ENCODE measurements around the gene STPG1. TPM values are rescaled to one million over a fixed set of nuclear protein-coding genes. Genes with fewer than 3 reads are reported as not detected.
"Not testable (repeated sequence)": the region's sequence is repeated elsewhere in the genome, so short reads cannot be mapped to it uniquely, and the experiment has no call there.

The STPG1 gene, protein sequence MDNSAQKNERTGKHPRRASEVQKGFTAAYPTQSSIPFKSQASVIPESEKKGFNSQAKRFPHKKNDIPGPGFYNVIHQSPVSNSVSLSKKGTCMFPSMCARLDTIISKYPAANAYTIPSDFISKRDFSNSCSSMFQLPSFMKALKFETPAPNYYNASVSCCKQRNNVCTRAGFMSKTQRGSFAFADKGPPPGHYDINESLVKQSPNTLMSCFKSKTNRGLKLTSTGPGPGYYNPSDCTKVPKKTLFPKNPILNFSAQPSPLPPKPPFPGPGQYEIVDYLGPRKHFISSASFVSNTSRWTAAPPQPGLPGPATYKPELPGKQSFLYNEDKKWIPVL
- total RNA-seq, result 1 to 10 TPM; 3.6 to 6.9 (median 4.6) TPM

DNA sequence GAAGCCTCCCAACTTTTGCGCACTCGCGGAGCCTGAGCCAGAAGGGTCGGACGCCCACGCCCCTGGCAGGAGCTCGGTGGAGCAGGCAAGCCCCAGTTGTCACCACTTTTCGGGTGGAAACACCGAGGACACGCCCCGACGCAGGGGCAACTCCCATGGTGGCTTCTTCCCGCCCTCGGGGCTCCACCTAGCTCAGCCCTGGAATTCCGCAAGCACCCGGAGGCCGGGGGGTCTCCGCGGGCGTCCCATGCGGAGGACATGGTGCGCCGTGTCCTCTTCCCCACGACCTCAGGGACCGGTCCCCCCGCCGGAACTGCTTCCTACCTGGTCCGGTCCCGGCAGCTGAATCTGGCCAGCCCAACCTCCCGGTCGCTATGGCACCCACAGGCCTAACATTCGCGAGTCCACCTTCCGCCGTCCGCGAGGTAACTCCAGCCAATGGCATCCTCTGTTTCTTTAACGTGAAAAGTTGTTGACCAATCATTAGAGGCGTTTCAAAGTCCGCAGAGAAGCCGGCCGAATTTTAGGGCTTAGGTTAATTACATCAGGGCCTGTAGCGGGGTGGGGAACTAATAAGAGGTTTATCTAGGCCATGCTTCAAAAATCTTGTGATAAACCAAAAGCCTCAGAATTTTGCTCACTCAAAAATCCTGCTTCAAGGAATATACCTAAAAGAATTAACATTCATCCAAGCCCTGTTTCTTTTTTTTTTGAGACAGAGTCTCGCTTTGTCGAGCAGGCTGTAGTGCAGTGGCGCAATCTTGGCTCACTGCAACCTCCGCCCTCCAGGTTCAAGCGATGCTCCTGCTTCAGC is at the start of gene STPG1:
Gene STPG1, minus strand, starts transcription at position 433 of the 814 bp plus-strand sequence. CDS start 12,394 bp downstream, outside the sequence.
- intact Hi-C loops (cut with DNase I; ENCODE audit: low total_unique reads), result no loop called here
- Histone ChIP-seq H3K36me3 (no peaks in the 10 kb centered on the region), H3K4me1 (peaks cover 6 to 8% of the 10 kb centered on the region in 2 donors), H3K27ac (peak within 1 kb of the TSS; percentile 85 to 90), H3K9me3 (no peaks in the 10 kb centered on the region), H3K4me3 (peak within 1 kb of the TSS; percentile 63 to 75 (median 74)), H3K27me3 (no peaks in the 10 kb centered on the region)
- peak; percentile 89 to 90 for DNase-seq (ENCODE audit: low spot score in 2 of 2)
- TF ChIP-seq, protein P1, sequence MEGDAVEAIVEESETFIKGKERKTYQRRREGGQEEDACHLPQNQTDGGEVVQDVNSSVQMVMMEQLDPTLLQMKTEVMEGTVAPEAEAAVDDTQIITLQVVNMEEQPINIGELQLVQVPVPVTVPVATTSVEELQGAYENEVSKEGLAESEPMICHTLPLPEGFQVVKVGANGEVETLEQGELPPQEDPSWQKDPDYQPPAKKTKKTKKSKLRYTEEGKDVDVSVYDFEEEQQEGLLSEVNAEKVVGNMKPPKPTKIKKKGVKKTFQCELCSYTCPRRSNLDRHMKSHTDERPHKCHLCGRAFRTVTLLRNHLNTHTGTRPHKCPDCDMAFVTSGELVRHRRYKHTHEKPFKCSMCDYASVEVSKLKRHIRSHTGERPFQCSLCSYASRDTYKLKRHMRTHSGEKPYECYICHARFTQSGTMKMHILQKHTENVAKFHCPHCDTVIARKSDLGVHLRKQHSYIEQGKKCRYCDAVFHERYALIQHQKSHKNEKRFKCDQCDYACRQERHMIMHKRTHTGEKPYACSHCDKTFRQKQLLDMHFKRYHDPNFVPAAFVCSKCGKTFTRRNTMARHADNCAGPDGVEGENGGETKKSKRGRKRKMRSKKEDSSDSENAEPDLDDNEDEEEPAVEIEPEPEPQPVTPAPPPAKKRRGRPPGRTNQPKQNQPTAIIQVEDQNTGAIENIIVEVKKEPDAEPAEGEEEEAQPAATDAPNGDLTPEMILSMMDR (IDR thresholded peaks at IDR 0.05), result no peak
- TF ChIP-seq POLR2A (IDR thresholded peaks at IDR 0.05) (peak; percentile 32), POLR2AphosphoS5 (IDR thresholded peaks at IDR 0.05) (peak; percentile 51 to 82 (median 51))

DNA sequence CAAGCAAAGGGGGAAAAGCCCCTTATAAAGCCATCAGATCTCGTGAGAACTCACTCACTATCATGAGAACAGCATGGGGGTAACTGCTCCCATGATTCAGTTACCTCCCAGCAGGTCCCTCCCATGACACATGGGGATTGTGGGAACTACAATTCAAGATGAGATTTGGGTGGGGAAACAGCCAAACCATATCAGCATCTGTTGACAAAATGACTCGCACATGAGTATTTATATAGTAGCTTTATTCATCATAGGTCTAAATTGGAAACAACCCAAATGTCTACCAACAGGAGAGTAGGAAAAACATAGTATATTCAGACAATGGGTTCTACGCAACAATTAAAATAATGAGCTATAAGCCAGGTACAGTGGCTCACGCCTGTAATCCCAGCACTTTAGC is 48.5 kb upstream of the STPG1 start:
- H3K27me3 ChIP-seq; H3K36me3 ChIP-seq; intact Hi-C loops (cut with DNase I; ENCODE audit: low total_unique reads); DNase-seq (ENCODE audit: low spot score in 2 of 2); H3K27ac ChIP-seq; H3K9me3 ChIP-seq; H3K4me1 ChIP-seq; H3K4me3 ChIP-seq: not testable (repeated sequence)

DNA sequence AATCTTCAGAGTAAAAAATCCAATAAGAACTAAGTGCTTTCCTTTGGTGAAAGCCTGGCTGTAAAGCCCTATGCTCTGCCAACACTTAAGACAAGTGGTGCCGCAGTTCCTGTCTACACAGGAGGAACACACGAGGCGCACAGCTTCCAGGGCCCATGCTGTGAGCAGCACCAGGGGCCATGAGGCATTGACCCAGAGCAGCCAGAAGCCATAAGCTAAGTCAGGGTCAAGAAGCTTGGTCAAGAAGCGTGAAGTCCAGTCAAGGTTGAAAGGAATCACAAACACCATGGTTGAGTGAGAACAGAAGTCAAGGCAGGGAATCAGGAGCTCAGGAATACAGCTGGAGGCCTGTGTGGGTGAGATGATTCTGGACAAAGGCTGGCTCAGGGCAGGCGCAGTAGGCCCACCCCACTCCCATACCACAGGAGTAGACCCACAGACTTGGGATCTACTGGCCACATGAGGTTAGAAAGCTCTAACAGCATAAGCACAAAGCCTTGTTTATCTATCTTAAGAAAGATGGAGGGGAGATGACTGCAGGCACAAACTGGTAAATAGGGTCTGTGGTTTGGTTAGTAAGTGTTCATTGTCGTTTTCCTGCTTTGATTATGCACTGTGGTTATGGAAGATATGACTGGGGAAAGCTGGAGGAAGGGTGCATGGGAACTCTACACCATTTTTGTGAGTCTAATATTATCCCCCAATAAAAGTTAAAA is 46.1 kb upstream of the STPG1 start:
- Histone ChIP-seq H3K4me3 (no peak overlapping the region), H3K27ac (no peak overlapping the region), H3K4me1 (no peaks in the 10 kb centered on the region), H3K36me3 (no peaks in the 10 kb centered on the region), H3K27me3 (no peaks in the 10 kb centered on the region), H3K9me3 (no peaks in the 10 kb centered on the region)
- DNase-seq (ENCODE audit: low spot score in 2 of 2), result no peak
- intact Hi-C loops (cut with DNase I; ENCODE audit: low total_unique reads), result no loop called here
- TF ChIP-seq POLR2AphosphoS5 (IDR thresholded peaks at IDR 0.05) (no peak), POLR2A (IDR thresholded peaks at IDR 0.05) (no peak)
- TF ChIP-seq, protein P1 (IDR thresholded peaks at IDR 0.05), result no peak

DNA sequence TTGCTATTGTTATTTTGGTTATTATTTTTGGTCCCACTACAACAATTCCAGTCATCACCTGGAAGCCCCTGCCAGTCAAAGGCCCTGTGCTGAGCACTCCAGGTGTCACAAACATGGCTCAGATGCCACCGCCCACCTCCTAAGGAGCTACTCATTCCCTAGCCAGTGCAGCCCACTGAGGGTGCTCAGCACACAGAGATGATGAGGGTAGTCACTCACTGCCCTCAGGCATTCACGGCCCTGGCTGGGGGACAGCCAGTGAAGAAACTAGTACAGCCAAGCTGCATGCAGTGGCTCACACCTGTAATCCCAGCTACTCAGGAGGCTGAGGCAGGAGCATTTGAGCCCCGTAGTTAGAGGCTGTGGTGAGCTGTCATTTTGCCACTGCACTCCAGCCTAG is 44.3 kb upstream of the STPG1 start:
- no peak overlapping the region for H3K4me3 ChIP-seq
- DNase-seq (ENCODE audit: low spot score in 2 of 2), result no peak
- H3K9me3 ChIP-seq, result no peaks in the 10 kb centered on the region
- TF ChIP-seq POLR2A (IDR thresholded peaks at IDR 0.05) (no peak), POLR2AphosphoS5 (IDR thresholded peaks at IDR 0.05) (no peak)
- TF ChIP-seq, protein P1 (IDR thresholded peaks at IDR 0.05), result no peak
- no peaks in the 10 kb centered on the region for H3K36me3 ChIP-seq
- intact Hi-C loops (cut with DNase I; ENCODE audit: low total_unique reads), result no loop called here
- no peaks in the 10 kb centered on the region for H3K4me1 ChIP-seq
- H3K27me3 ChIP-seq, result no peaks in the 10 kb centered on the region
- no peak overlapping the region for H3K27ac ChIP-seq

GRCh38 chr1:24455272-24455671 is 41.7 kb upstream of the STPG1 start:
- H3K4me1 ChIP-seq, result no peaks in the 10 kb centered on the region
- no peak overlapping the region for H3K4me3 ChIP-seq
- intact Hi-C loops (cut with DNase I; ENCODE audit: low total_unique reads), result no loop called here
- H3K27me3 ChIP-seq, result no peaks in the 10 kb centered on the region
- no peaks in the 10 kb centered on the region for H3K36me3 ChIP-seq
- TF ChIP-seq POLR2AphosphoS5 (IDR thresholded peaks at IDR 0.05) (no peak), POLR2A (IDR thresholded peaks at IDR 0.05) (no peak)
- TF ChIP-seq, protein P1 (IDR thresholded peaks at IDR 0.05), result no peak
- no peak overlapping the region for H3K27ac ChIP-seq
- DNase-seq (ENCODE audit: low spot score in 2 of 2), result no peak
- no peaks in the 10 kb centered on the region for H3K9me3 ChIP-seq

Data from breast epithelium (tissue), 4 donors.